Measurements from ENCODE around the gene CHRM5. TPM values are rescaled to one million over a fixed set of nuclear protein-coding genes. Genes with fewer than 3 reads are reported as not detected.

Gene CHRM5
- total and polyA plus RNA-seq, 2 donors = 0.16 TPM; not detected in 1

DNA sequence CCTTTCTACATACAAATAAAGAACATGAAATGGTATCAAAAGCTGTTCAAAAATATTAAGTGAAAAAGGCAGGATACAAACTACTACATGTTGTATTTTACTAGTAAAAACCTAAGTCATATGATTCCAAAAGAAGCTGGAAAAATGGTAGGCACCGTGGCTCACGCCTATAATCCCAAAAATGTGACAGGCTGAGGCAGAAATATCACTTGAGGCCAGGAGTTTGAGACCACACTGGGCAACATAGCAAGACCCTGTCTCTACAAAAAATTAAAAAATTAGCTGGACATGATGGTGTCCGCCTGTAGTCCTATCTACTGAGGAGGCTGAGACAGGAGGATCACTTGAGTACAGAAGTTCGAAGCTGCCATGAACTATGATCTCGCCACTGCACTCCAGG, 131.6 kb downstream of the CHRM5 start:
- Histone ChIP-seq H3K36me3 (ENCODE audit: control insufficient read depth in 2 of 2, insufficient read depth in 2 of 2, low read length in 1 of 2) (peaks cover 0 to 4% of the 10 kb centered on the region in 2 donors), H3K27me3 (ENCODE audit: control insufficient read depth in 2 of 2, insufficient read depth in 1 of 2, low read length in 1 of 2) (no peaks in the 10 kb centered on the region), H3K9me3 (ENCODE audit: control insufficient read depth in 2 of 2, insufficient read depth in 1 of 2, low read length in 1 of 2) (peaks cover 1 to 4% of the 10 kb centered on the region in 2 donors), H3K4me1 (ENCODE audit: control insufficient read depth in 2 of 2, insufficient read depth in 2 of 2, low read length in 2 of 2) (peaks cover 6 to 13% of the 10 kb centered on the region in 2 donors), H3K4me3 (ENCODE audit: low read length in 2 of 2) (no peak overlapping the region), H3K27ac (ENCODE audit: low read depth in 1 of 2, low read length in 1 of 2) (no peak overlapping the region)
- WGBS = 98% methylated on average over 5 of the region's 5 CpGs
- no peak for DNase-seq (ENCODE audit: low read depth in 6 of 9, low spot score in 9 of 9)

DNA sequence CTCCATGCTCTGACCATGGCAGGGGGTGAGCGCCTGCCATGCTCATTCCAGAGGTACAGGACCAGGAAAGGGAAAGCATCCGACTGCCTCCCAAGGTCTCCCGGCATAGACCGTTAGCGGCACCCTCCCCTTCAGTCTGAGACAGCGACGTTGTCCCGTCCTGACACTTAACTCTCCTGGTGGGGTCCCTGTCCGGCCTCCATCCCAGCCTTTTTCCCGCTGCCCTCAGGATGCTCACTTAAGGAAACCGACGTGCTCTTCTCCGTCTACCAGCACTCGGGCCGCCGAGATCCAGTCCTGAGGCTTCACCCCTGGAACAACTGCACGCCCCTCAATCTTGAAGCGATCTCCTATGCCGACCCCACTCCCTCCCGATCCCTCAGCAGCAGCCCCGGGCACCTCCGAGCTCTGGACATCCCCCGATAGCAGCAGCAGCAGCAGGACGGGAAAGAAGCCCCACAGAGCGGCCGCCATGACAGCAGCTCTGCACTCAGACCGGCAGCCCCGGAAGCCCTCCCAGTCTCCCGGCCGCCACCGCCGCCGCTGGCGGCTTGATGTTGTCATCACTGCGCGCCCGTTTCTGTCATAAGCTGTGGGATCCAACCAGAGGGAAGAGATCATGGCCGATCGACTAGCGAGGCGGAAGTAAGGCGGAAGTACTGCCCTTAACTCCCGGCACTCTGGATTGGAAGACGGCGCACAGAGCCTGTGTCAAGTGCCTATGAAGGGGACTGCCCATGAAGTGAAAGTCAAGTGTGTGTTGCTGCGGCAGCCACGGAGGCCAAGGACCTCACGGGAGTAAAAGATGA, 133.3 kb downstream of the CHRM5 start, which contains the start of the genes EMC7 and PGBD4:
TSS of gene EMC7 (minus strand) at position 497 of the 809 bp plus-strand sequence. CDS start at position 474, 23 bp downstream.
TSS of gene PGBD4 (plus strand) at position 718 of the 809 bp plus-strand sequence. CDS start 449 bp downstream, outside the sequence.
- Histone ChIP-seq H3K27me3 (ENCODE audit: control insufficient read depth in 2 of 2, insufficient read depth in 1 of 2, low read length in 1 of 2) (no peaks in the 10 kb centered on the region), H3K9me3 (ENCODE audit: control insufficient read depth in 2 of 2, insufficient read depth in 1 of 2, low read length in 1 of 2) (peaks cover 1 to 4% of the 10 kb centered on the region in 2 donors), H3K36me3 (ENCODE audit: control insufficient read depth in 2 of 2, insufficient read depth in 2 of 2, low read length in 1 of 2) (no peaks in the 10 kb centered on the region), H3K4me1 (ENCODE audit: control insufficient read depth in 2 of 2, insufficient read depth in 2 of 2, low read length in 2 of 2) (peaks cover 6 to 13% of the 10 kb centered on the region in 2 donors), H3K27ac (ENCODE audit: low read depth in 1 of 2, low read length in 1 of 2) (peak within 1 kb of the TSS; percentile 92), H3K4me3 (ENCODE audit: low read length in 2 of 2) (peak within 1 kb of the TSS; percentile 82 to 95)
- peak; percentile 98 to 100 (median 99) for DNase-seq (ENCODE audit: low read depth in 6 of 9, low spot score in 9 of 9)
- under 1% methylated on average over 48 of the region's 48 CpGs for WGBS

DNA sequence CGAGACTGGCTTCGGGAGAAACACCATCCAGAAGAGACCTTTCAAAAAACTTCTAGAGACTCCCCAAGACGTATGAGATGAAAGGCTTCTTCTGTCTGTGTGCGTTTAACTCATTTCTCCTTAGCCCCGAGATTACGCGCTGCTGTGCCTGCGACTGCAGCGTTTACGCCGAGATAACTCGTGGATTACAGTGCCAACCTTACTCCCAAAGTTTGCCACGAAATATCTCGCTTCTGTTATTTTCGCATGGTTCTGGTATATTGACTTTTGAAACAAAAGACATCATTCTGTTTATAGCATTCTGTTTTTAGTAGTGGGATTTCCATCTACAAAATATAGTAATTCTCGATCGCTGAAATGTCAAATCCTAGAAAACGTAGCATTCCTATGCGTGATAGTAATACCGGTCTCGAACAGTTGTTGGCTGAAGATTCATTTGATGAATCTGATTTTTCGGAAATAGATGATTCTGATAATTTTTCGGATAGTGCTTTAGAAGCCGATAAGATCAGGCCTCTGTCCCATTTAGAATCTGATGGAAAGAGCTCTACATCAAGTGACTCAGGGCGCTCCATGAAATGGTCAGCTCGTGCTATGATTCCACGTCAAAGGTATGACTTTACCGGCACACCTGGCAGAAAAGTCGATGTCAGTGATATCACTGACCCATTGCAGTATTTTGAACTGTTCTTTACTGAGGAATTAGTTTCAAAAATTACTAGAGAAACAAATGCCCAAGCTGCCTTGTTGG, 134.1 kb downstream of the CHRM5 start:
- WGBS = 32% methylated on average over 29 of the region's 29 CpGs

DNA sequence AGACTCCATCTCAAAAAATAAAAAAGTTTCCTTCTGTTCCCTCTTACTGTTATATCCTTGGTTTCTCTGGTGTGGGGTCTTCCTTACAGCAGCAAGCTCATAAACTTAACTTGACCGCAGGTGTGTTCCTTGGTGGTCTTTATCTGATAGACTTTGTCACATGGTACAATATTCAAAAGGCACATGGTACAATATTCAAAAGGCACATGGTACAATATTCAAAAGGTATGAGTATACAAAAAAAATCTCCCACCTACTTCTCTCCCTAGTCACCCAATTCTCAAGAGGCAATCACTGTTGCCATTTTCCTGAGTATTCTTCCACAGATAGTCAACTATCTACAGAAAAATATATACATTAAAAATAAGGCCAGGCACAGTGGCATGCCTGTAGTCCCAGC, 138.1 kb downstream of the CHRM5 start:
- 98% methylated on average over 1 of the region's 1 CpG for WGBS
- no peak overlapping the region for H3K27ac ChIP-seq (ENCODE audit: low read depth in 1 of 2, low read length in 1 of 2)
- H3K27me3 ChIP-seq (ENCODE audit: control insufficient read depth in 2 of 2, insufficient read depth in 1 of 2, low read length in 1 of 2) = no peaks in the 10 kb centered on the region
- H3K4me3 ChIP-seq (ENCODE audit: low read length in 2 of 2) = no peak overlapping the region
- H3K36me3 ChIP-seq (ENCODE audit: control insufficient read depth in 2 of 2, insufficient read depth in 2 of 2, low read length in 1 of 2) = no peaks in the 10 kb centered on the region
- peaks cover 1 to 4% of the 10 kb centered on the region in 2 donors for H3K9me3 ChIP-seq (ENCODE audit: control insufficient read depth in 2 of 2, insufficient read depth in 1 of 2, low read length in 1 of 2)
- peaks cover 3 to 6% of the 10 kb centered on the region in 2 donors for H3K4me1 ChIP-seq (ENCODE audit: control insufficient read depth in 2 of 2, insufficient read depth in 2 of 2, low read length in 2 of 2)
- DNase-seq (ENCODE audit: low read depth in 6 of 9, low spot score in 9 of 9) = no peak

More for the DNA sequence above, 134.1 kb downstream of the CHRM5 start:
- no peak for DNase-seq (ENCODE audit: low read depth in 6 of 9, low spot score in 9 of 9)
- peak overlapping the region; percentile 82 to 95 for H3K4me3 ChIP-seq (ENCODE audit: low read length in 2 of 2)
- no peaks in the 10 kb centered on the region for H3K27me3 ChIP-seq (ENCODE audit: control insufficient read depth in 2 of 2, insufficient read depth in 1 of 2, low read length in 1 of 2)
- H3K36me3 ChIP-seq (ENCODE audit: control insufficient read depth in 2 of 2, insufficient read depth in 2 of 2, low read length in 1 of 2) = no peaks in the 10 kb centered on the region
- peak overlapping the region; percentile 92 for H3K27ac ChIP-seq (ENCODE audit: low read depth in 1 of 2, low read length in 1 of 2)
- H3K4me1 ChIP-seq (ENCODE audit: control insufficient read depth in 2 of 2, insufficient read depth in 2 of 2, low read length in 2 of 2) = peaks cover 6 to 13% of the 10 kb centered on the region in 2 donors
- peaks cover 1 to 4% of the 10 kb centered on the region in 2 donors for H3K9me3 ChIP-seq (ENCODE audit: control insufficient read depth in 2 of 2, insufficient read depth in 1 of 2, low read length in 1 of 2)

DNA sequence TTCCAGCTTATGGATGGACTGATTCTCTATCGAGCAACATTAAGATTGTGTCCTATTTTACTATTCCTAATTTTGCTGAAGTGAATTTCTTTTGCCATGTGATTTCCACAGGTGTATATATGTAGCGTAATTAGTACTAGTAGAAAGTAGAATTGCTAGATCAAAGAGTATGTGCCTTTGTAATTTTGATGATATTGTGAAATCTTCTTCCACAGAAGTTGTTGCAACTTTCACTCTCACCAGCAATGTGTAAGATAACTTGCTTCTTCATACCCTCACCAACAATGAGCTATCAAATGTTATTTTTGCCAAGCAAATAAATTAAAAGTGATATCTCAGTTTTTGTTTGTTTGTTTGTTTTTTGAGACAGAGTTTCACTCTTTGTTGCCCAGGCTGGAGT, 139.0 kb downstream of the CHRM5 start:
- no peaks in the 10 kb centered on the region for H3K27me3 ChIP-seq (ENCODE audit: control insufficient read depth in 2 of 2, insufficient read depth in 1 of 2, low read length in 1 of 2)
- H3K27ac ChIP-seq (ENCODE audit: low read depth in 1 of 2, low read length in 1 of 2) = no peak overlapping the region
- no peaks in the 10 kb centered on the region for H3K36me3 ChIP-seq (ENCODE audit: control insufficient read depth in 2 of 2, insufficient read depth in 2 of 2, low read length in 1 of 2)
- WGBS = 94% methylated on average over 2 of the region's 2 CpGs
- no peak overlapping the region for H3K4me3 ChIP-seq (ENCODE audit: low read length in 2 of 2)
- H3K9me3 ChIP-seq (ENCODE audit: control insufficient read depth in 2 of 2, insufficient read depth in 1 of 2, low read length in 1 of 2) = peaks cover 1 to 4% of the 10 kb centered on the region in 2 donors
- H3K4me1 ChIP-seq (ENCODE audit: control insufficient read depth in 2 of 2, insufficient read depth in 2 of 2, low read length in 2 of 2) = peaks cover 3 to 6% of the 10 kb centered on the region in 2 donors
- no peak for DNase-seq (ENCODE audit: low read depth in 6 of 9, low spot score in 9 of 9)

DNA sequence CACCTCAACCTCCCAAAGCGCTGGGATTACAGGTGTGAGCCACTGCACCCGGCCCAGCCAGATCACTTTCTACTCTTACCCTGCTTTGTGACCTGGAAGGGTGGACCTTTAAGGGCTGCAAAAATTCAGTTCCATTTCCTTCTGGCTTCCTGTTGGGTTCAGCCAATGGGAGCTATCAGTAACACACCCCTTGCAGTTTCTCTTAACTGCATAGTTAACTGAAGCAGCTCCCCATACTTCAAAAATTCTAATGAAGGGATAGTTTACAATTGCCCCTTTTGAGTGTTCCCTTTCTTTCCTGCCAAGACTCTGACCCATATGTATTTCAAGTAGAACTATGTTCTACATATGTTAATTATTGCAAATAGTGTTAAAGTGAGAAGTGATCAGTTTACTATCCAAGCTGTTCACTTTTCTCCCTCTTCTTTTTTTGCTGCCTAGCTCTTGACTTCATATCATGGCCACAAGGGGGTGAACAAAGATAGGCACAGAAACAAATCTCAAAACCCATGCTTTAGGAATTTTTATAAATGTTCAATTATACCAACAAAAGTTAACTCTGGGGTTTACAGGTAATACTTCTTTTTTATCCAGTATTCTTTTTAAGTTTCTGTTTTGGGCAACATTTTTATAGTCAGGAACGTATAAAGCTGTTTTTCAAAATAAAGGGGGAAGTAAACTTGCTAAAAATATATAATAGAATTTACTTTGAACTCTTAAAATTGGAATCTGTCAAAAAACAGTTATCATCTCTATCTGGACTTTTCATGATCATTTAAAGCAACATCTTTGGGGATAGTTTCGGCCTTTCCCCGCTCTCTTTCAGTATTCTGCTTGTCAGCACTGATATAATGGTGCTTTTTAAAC, 141.7 kb downstream of the CHRM5 start:
- Histone ChIP-seq H3K4me1 (ENCODE audit: control insufficient read depth in 2 of 2, insufficient read depth in 2 of 2, low read length in 2 of 2) (no peaks in the 10 kb centered on the region), H3K36me3 (ENCODE audit: control insufficient read depth in 2 of 2, insufficient read depth in 2 of 2, low read length in 1 of 2) (no peaks in the 10 kb centered on the region), H3K27ac (ENCODE audit: low read depth in 1 of 2, low read length in 1 of 2) (no peak overlapping the region), H3K27me3 (ENCODE audit: control insufficient read depth in 2 of 2, insufficient read depth in 1 of 2, low read length in 1 of 2) (no peaks in the 10 kb centered on the region), H3K9me3 (ENCODE audit: control insufficient read depth in 2 of 2, insufficient read depth in 1 of 2, low read length in 1 of 2) (no peaks in the 10 kb centered on the region), H3K4me3 (ENCODE audit: low read length in 2 of 2) (no peak overlapping the region)
- DNase-seq (ENCODE audit: low read depth in 6 of 9, low spot score in 9 of 9) = peak in 5 of 9 donors; percentile 20 to 61 (median 29)
- 78% methylated on average over 5 of the region's 5 CpGs for WGBS

DNA sequence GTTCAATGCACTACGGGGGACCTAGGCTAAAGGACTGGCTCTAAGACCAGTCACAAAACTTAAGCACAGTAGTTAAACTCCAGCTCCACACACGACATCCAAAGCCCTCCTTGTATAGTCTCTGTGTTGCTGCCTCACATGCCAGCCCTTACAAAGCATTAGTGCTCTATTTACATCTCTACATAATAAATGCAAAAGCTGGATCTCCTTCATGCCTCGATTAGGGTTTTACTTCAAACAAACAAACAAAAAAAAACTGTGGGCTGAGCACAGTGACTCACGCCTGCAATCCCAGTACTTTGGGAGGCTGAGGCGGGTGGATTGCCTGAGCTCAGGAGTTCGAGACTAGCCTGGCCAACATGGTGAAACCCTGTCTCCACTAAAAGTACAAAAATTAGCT, 143.2 kb downstream of the CHRM5 start:
- no peak overlapping the region for H3K27ac ChIP-seq (ENCODE audit: low read depth in 1 of 2, low read length in 1 of 2)
- no peak for DNase-seq (ENCODE audit: low read depth in 6 of 9, low spot score in 9 of 9)
- no peaks in the 10 kb centered on the region for H3K4me1 ChIP-seq (ENCODE audit: control insufficient read depth in 2 of 2, insufficient read depth in 2 of 2, low read length in 2 of 2)
- no peaks in the 10 kb centered on the region for H3K36me3 ChIP-seq (ENCODE audit: control insufficient read depth in 2 of 2, insufficient read depth in 2 of 2, low read length in 1 of 2)
- H3K4me3 ChIP-seq (ENCODE audit: low read length in 2 of 2) = no peak overlapping the region
- WGBS = 89% methylated on average over 6 of the region's 6 CpGs
- no peaks in the 10 kb centered on the region for H3K27me3 ChIP-seq (ENCODE audit: control insufficient read depth in 2 of 2, insufficient read depth in 1 of 2, low read length in 1 of 2)
- no peaks in the 10 kb centered on the region for H3K9me3 ChIP-seq (ENCODE audit: control insufficient read depth in 2 of 2, insufficient read depth in 1 of 2, low read length in 1 of 2)

DNA sequence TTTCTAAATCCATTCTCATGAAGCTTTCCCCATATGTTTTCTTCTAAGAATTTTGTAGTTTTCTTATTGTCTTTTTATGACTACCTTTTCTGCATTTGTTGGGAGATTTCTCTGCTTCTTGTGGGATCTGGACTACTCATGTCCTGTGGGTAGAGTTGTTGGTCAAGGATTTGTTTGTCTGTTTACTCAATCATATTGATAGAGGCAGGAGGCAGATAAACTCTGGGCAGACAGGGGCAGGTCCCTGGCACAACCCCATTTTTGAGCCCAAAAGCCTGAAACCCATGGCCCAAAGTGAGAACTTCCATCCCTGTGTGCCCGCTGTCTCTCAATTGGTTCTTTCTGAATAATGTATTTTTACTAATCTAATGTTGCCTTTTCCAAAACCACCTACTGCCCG, 145.9 kb downstream of the CHRM5 start:
- Histone ChIP-seq H3K4me1 (ENCODE audit: control insufficient read depth in 2 of 2, insufficient read depth in 2 of 2, low read length in 2 of 2) (no peaks in the 10 kb centered on the region), H3K4me3 (ENCODE audit: low read length in 2 of 2) (no peak overlapping the region), H3K27me3 (ENCODE audit: control insufficient read depth in 2 of 2, insufficient read depth in 1 of 2, low read length in 1 of 2) (no peaks in the 10 kb centered on the region), H3K9me3 (ENCODE audit: control insufficient read depth in 2 of 2, insufficient read depth in 1 of 2, low read length in 1 of 2) (no peaks in the 10 kb centered on the region), H3K36me3 (ENCODE audit: control insufficient read depth in 2 of 2, insufficient read depth in 2 of 2, low read length in 1 of 2) (no peaks in the 10 kb centered on the region), H3K27ac (ENCODE audit: low read depth in 1 of 2, low read length in 1 of 2) (no peak overlapping the region)
- DNase-seq (ENCODE audit: low read depth in 6 of 9, low spot score in 9 of 9) = no peak
- 50% methylated on average over 2 of the region's 2 CpGs for WGBS
